K562 treated with DMSO at 1 percent for 12 hours (cell line): Measurements from ENCODE around the gene RNU6-9. TPM values are rescaled to one million over a fixed set of nuclear protein-coding genes. Genes with fewer than 3 reads are reported as not detected.

Source experiments
- total RNA-seq: library from RNA; unstranded; fragments of 300-600 nt; gene quantifications from 2 replicates; pipeline ENCODE4 v1.2.3, GENCODE V29; 2022; ENCODE audit not compliant: insufficient read depth

Gene RNU6-9
- total RNA-seq: not detected in 2 replicates

GRCh38 chr19:892894-893689 is at the start of gene RNU6-9, which contains the start of gene MED16:
RNU6-9 (plus strand) TSS chr19:893484.
MED16 (minus strand) TSS chr19:893187; CDS start chr19:891131, 2,056 bp downstream.

DNA sequence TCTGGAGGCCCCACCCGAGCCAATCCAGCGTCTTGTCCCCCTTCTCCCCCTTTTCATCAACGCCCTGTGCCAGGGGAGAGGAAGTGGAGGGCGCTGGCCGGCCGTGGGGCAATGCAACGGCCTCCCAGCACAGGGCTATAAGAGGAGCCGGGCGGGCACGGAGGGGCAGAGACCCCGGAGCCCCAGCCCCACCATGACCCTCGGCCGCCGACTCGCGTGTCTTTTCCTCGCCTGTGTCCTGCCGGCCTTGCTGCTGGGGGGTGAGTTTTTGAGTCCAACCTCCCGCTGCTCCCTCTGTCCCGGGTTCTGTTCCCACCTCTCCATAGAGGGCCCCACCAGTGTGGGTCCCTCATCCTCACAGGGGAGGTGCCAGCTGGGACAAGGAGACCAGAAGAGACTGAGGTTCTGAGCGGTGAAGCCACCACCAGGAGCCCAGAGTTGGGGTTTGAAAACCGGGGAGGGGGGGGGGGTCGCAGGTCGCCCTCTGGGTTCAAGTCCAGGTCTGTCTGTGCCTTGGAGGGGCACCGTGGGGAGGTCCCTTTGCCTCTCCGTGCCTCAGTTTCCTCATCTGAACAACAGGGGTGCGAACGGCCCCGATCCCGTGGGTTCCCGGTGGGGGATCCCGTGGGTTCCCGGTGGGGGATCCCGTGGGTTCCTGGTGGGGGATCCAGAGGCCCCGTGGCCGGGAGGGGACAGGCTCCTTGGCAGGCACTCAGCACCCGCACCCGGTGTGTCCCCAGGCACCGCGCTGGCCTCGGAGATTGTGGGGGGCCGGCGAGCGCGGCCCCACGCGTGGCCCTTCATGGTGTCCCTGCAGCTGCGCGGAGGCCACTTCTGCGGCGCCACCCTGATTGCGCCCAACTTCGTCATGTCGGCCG is 40.9 kb upstream of the RNU6-9 start, which contains the start of gene ELANE:
ELANE (plus strand) TSS at position 168 of the 878 bp plus-strand sequence; CDS start at position 194, 26 bp downstream.

DNA sequence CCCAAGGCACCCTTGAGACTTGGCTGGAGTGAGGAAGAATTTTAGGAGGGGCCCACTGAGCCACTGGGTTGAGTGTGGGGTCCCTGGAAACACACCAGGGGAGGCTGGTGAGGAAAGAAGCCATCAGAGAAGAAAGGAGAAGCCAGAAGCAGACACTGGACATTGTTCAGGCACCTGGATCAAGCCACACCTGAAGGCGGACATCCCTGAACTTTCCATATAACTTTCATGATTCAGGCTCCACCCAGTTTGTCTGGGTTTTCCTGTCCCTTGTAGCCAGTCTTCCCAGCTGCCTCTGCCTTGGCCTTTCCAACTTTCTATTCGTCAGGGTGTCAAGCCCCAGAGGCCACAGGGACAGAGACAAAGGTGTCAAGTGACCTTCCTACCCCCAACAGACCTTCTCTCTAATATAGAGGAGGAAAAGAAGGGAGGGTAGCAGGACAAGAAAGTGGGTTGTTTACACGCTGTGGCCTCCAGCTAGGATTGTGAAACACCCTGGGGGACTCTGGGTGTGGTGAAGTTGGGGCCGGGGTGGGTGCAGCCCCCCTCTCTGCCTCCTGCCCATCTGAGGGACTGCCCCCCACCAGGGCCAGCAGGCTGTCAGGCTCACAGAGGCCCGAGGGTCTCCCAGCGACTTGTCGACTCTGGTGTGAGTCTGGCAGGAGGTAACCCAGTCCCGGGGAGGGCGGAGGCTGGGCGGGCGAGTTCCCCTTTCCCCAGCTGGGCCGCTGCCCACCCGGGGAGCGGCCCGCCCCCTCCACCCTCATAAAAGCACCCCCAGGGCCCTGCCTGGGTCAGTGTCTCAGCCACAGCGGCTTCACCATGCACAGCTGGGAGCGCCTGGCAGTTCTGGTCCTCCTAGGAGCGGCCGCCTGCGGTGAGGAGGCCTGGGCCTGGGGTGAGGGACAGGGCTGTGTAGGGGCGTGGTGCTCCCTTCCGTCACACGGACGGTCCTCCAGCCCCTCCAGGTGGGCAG is 34.1 kb upstream of the RNU6-9 start, which contains the start of gene CFD:
CFD (plus strand) TSS at position 797 of the 976 bp plus-strand sequence; CDS start at position 823, 26 bp downstream.

DNA sequence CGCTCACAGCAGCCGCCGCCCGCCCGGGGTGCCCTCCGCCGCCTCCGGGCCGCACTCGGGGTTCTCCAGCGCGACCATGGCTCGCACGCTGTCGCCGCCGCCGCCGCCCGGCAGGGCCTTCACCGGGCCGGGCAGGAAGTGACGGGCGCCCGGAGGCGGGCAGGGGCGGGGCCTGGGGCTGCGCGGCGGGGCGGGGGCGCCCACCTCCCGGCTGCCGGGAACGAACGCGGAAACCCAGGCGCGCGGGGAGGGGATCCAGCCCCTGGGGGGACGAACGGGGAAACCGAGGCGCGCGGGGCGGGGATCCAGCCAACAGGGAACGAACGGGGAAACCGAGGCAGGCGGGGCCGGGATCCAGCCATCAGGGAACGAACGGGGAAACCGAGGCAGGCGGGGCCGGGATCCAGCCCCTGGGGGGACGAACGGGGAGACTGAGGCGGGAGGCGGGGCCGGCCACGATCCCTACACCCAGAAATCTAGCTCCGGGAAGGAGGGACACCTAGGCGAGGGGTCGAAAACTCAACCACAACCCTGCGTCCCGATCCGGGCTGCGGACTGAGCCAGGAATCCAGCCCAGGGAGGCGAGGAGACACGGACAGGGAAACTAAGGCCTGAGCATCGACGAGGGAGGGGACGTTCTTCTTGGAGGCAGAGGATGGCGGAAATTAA is 19.9 kb downstream of the RNU6-9 start, which contains the start of gene R3HDM4:
R3HDM4 (minus strand) TSS at position 140 of the 669 bp plus-strand sequence; CDS start at position 78, 62 bp downstream.

GRCh38 chr19:917323-918151 is 24.3 kb downstream of the RNU6-9 start, which contains the start of gene KISS1R:
KISS1R (plus strand) TSS chr19:917333; CDS start chr19:917503, 170 bp downstream.

DNA sequence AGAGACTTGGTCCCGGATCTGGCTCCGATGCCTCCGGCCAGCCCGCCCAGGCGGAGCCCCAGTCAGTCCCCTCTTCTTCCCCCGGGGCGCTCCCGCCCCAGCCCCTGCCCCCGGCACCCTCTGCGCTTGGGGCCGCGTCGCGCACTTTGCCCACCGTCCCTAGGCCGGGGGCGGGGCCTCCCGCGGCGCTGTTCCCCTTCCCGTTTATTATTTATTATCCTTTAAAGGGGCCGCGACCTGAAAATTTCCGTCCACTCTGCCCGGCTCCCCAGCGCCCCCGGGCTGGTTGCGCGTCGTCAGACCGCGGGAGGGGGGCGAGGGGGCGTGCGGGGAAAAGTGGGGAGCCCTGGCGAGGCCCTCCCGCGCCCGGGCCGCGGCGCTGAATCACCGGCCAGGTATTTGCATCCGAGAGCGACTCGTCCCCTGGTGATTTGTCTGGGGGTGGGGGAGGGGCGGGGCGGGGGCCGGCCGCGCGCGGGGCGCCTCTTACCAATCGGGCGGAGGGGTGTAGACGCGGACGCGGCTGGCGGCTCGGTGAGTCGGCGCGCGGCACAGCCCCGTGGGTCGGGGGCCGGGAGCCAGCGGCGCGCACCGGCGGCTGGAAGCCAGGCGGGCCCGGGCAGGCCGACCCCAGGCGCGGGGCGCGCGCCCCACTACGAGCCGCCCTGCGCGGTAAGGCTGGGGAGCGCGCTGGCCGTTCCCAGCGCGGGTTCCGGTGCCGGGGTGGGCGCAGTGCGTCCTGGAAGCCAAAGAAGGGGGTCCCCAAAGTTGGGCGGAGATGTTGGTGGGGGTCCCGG is 32.4 kb downstream of the RNU6-9 start, which contains the start of gene ARID3A:
ARID3A (plus strand) TSS at position 510 of the 797 bp plus-strand sequence. CDS start 3,494 bp downstream, outside the sequence.

Other genes starting within 250 kb of the RNU6-9 start
- gene RNF126, start 230.3 kb upstream of the RNU6-9 start, total RNA-seq: 77.4 and 85.9 TPM in 2 replicates
- 5.5 and 11.6 TPM in 2 replicates for gene FSTL3, start 217.1 kb upstream of the RNU6-9 start, total RNA-seq
- 26.1 and 36.0 TPM in 2 replicates for gene PRSS57, start 198.0 kb upstream of the RNU6-9 start, total RNA-seq
- 11.5 and 13.7 TPM in 2 replicates for gene PALM, start 184.5 kb upstream of the RNU6-9 start, total RNA-seq
- gene MISP, start 142.4 kb upstream of the RNU6-9 start, total RNA-seq: 0.38 TPM in 1 of 2 replicates, not detected in the other
- 169 and 333 TPM in 2 replicates for gene PTBP1, start 96.0 kb upstream of the RNU6-9 start, total RNA-seq
- 24.0 and 30.0 TPM in 2 replicates for gene PLPPR3, start 71.5 kb upstream of the RNU6-9 start, total RNA-seq
- gene AZU1, start 65.6 kb upstream of the RNU6-9 start, total RNA-seq: 0.39 and 2.1 TPM in 2 replicates
- gene PRTN3, start 52.5 kb upstream of the RNU6-9 start, total RNA-seq: not detected in 2 replicates
- not detected in 2 replicates for gene ELANE, start 41.2 kb upstream of the RNU6-9 start, total RNA-seq
- gene CFD, start 33.8 kb upstream of the RNU6-9 start, total RNA-seq: 28.7 and 52.0 TPM in 2 replicates
- gene MED16, start 297 bp upstream of the RNU6-9 start, total RNA-seq: 32.2 and 39.5 TPM in 2 replicates
- 136 and 158 TPM in 2 replicates for gene R3HDM4, start 19.7 kb downstream of the RNU6-9 start, total RNA-seq
- gene KISS1R, start 23.8 kb downstream of the RNU6-9 start, total RNA-seq: 2.2 and 4.1 TPM in 2 replicates
- 36.2 and 75.8 TPM in 2 replicates for gene ARID3A, start 32.6 kb downstream of the RNU6-9 start, total RNA-seq
- 49.7 and 59.6 TPM in 2 replicates for gene WDR18, start 90.9 kb downstream of the RNU6-9 start, total RNA-seq
- 0.59 TPM in 1 of 2 replicates, not detected in the other for gene GRIN3B, start 106.9 kb downstream of the RNU6-9 start, total RNA-seq
- gene TMEM259, start 127.6 kb downstream of the RNU6-9 start, total RNA-seq: 149 and 231 TPM in 2 replicates
- gene RNU6-2, start 128.0 kb downstream of the RNU6-9 start, total RNA-seq: not detected in 2 replicates
- 72.3 and 126 TPM in 2 replicates for gene CNN2, start 133.1 kb downstream of the RNU6-9 start, total RNA-seq
- 33.8 and 70.2 TPM in 2 replicates for gene ABCA7, start 146.6 kb downstream of the RNU6-9 start, total RNA-seq
- 12.9 and 15.4 TPM in 2 replicates for gene ARHGAP45, start 173.7 kb downstream of the RNU6-9 start, total RNA-seq
- gene POLR2E, start 201.9 kb downstream of the RNU6-9 start, total RNA-seq: 194 and 270 TPM in 2 replicates
- 819 and 1,195 TPM in 2 replicates for gene GPX4, start 210.5 kb downstream of the RNU6-9 start, total RNA-seq